ENCODE data around the gene DIDO1.
A peak's percentile ranks its signal among the peaks of the same experiment; 100 is the strongest.

The DIDO1 gene

GRCh38 chr20:62926229-62927127 lies at the start of gene DIDO1:
DIDO1 (minus strand) TSS chr20:62926505.
- peak; percentile 97 for DNase-seq (ENCODE audit: low spot score)
- TF ChIP-seq CTCF (IDR thresholded peaks at IDR 0.05; ENCODE audit: borderline replicate concordance, control extremely low read depth, extremely low read depth, insufficient read depth, missing control alignments) = peak; percentile 56
- in situ Hi-C loops (cut with MboI; ENCODE audit: low sequenced_read_pairs, unreplicated experiment) = no loop called here

GRCh38 chr20:62975251-62975760 lies 49.0 kb upstream of the DIDO1 start:
- TF ChIP-seq CTCF (IDR thresholded peaks at IDR 0.05; ENCODE audit: borderline replicate concordance, control extremely low read depth, extremely low read depth, insufficient read depth, missing control alignments) = no peak
- in situ Hi-C loops (cut with MboI; ENCODE audit: low sequenced_read_pairs, unreplicated experiment) = no loop called here
- no peak for DNase-seq (ENCODE audit: low spot score)

GRCh38 chr20:62972845-62973745 lies 46.8 kb upstream of the DIDO1 start:
- no peak for DNase-seq (ENCODE audit: low spot score)
- no peak for TF ChIP-seq CTCF (IDR thresholded peaks at IDR 0.05; ENCODE audit: borderline replicate concordance, control extremely low read depth, extremely low read depth, insufficient read depth, missing control alignments)
- in situ Hi-C loops (cut with MboI; ENCODE audit: low sequenced_read_pairs, unreplicated experiment) = no loop called here

- in situ Hi-C loops (cut with MboI; ENCODE audit: low sequenced_read_pairs, unreplicated experiment) = no loop called here
- peak; percentile 96 for DNase-seq (ENCODE audit: low spot score)
- peak; percentile 98 for TF ChIP-seq CTCF (IDR thresholded peaks at IDR 0.05; ENCODE audit: borderline replicate concordance, control extremely low read depth, extremely low read depth, insufficient read depth, missing control alignments)
These were observed 45.9 kb upstream of the DIDO1 start for GRCh38 chr20:62971950-62972844.

- DNase-seq (ENCODE audit: low spot score) = no peak
- in situ Hi-C loops (cut with MboI; ENCODE audit: low sequenced_read_pairs, unreplicated experiment) = no loop called here
- TF ChIP-seq CTCF (IDR thresholded peaks at IDR 0.05; ENCODE audit: borderline replicate concordance, control extremely low read depth, extremely low read depth, insufficient read depth, missing control alignments) = no peak
These were observed 45.1 kb upstream of the DIDO1 start for GRCh38 chr20:62971211-62971949.

Measured in GM13976 (cell line).